Ishikawa (cell line): ENCODE measurements around the gene EP400.

Experiments
- CEBPB ChIP-seq: IDR thresholded peaks from 2 replicates; pipeline ENCODE4 v1.6.1; 2012
- CREB1 ChIP-seq: IDR thresholded peaks from 2 replicates; pipeline ENCODE4 v1.6.1; 2012; ENCODE audit warnings: low read depth
- EGR1 ChIP-seq: IDR thresholded peaks from 2 replicates; pipeline ENCODE4 v1.6.1; 2012
- EP300 ChIP-seq: IDR thresholded peaks from 2 replicates; pipeline ENCODE4 v1.6.1; 2012; ENCODE audit warnings: borderline replicate concordance
- FOXM1 ChIP-seq: IDR thresholded peaks from 2 replicates; pipeline ENCODE4 v1.6.1; 2012; ENCODE audit warnings: low read depth, borderline replicate concordance
- MAX ChIP-seq: IDR thresholded peaks from 2 replicates; pipeline ENCODE4 v1.6.1; 2012
- NFIC ChIP-seq: IDR thresholded peaks from 2 replicates; pipeline ENCODE4 v1.6.1; 2012
- RAD21 ChIP-seq: IDR thresholded peaks from 2 replicates; pipeline ENCODE4 v1.6.1; 2012; ENCODE audit warnings: low read depth
- REST ChIP-seq: IDR thresholded peaks from 2 replicates; pipeline ENCODE4 v1.6.1; 2012; ENCODE audit warnings: low read depth, mild to moderate bottlenecking
- TAF1 ChIP-seq: IDR thresholded peaks from 2 replicates; pipeline ENCODE4 v1.6.1; 2012; ENCODE audit warnings: low read depth, mild to moderate bottlenecking
- TCF12 ChIP-seq: IDR thresholded peaks from 2 replicates; pipeline ENCODE4 v1.6.1; 2012; ENCODE audit warnings: low read depth
- TEAD4 ChIP-seq: IDR thresholded peaks from 2 replicates; pipeline ENCODE4 v1.6.1; 2012
- YY1 ChIP-seq: IDR thresholded peaks from 2 replicates; pipeline ENCODE4 v1.6.1; 2012; ENCODE audit warnings: low read depth
- ZBTB7A ChIP-seq: IDR thresholded peaks from 2 replicates; pipeline ENCODE4 v1.6.1; 2012; ENCODE audit warnings: low read depth

GRCh38 chr12:131909081-131909751 is 40.5 kb upstream of the EP400 start:
- no peak for TF ChIP-seq NFIC
- TF ChIP-seq TEAD4, result no peak
- no peak for TF ChIP-seq MAX
- no peak for TF ChIP-seq REST
- no peak for TF ChIP-seq EP300
- no peak for TF ChIP-seq YY1
- TF ChIP-seq CEBPB, result no peak
- no peak for TF ChIP-seq CREB1
- no peak for TF ChIP-seq RAD21
- no peak for TF ChIP-seq TAF1
- TF ChIP-seq FOXM1, result no peak
- no peak for TF ChIP-seq EGR1
- TF ChIP-seq ZBTB7A, result no peak
- TF ChIP-seq TCF12, result no peak
